OCI-LY7 (cell line): Measurements from ENCODE around the gene FANCD2.

ENCODE experiments used
- EZH2phosphoT487 ChIP-seq: fragments of 200-600 bp; sonication (generic); IDR thresholded peaks from 2 replicates; pipeline ENCODE4 v1.6.1; 2018; ENCODE audit warnings: low read depth, borderline replicate concordance, mild to moderate bottlenecking, mixed run types, antibody characterized with exemption, low read length, moderate library complexity, mixed read lengths
- TF ChIP-seq, protein P1 (sequence below): fragments of 200-600 bp; sonication (generic); conservative IDR thresholded peaks from 2 replicates; pipeline ENCODE4 v1.5.1; 2014; ENCODE audit warnings: mild to moderate bottlenecking, antibody characterized with exemption, low read length, moderate library complexity, mixed read lengths

DNA sequence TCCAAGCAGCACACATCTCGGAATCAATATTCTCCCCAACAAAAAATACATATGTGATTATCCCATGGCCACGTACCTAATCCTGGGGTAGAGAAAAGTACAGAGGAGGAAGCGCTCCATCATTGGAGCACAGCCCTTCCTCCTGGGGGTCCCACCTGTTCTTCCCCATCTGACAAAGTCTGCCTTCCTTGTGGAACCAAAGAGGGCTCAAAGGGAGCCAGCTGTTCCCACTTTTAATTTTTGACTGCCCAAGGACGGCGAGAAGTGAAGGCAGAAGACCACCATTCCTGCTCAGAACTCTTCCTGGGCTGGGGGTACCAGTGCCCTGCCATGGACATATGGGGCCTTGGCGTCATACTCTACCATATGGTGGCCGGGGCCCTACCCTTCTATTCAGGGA, 14.1 kb upstream of the FANCD2 start:
- TF ChIP-seq, protein P1, sequence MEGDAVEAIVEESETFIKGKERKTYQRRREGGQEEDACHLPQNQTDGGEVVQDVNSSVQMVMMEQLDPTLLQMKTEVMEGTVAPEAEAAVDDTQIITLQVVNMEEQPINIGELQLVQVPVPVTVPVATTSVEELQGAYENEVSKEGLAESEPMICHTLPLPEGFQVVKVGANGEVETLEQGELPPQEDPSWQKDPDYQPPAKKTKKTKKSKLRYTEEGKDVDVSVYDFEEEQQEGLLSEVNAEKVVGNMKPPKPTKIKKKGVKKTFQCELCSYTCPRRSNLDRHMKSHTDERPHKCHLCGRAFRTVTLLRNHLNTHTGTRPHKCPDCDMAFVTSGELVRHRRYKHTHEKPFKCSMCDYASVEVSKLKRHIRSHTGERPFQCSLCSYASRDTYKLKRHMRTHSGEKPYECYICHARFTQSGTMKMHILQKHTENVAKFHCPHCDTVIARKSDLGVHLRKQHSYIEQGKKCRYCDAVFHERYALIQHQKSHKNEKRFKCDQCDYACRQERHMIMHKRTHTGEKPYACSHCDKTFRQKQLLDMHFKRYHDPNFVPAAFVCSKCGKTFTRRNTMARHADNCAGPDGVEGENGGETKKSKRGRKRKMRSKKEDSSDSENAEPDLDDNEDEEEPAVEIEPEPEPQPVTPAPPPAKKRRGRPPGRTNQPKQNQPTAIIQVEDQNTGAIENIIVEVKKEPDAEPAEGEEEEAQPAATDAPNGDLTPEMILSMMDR = no peak
- TF ChIP-seq EZH2phosphoT487 = no peak
